RPMI8226 (cell line): ENCODE data around the gene AMBRA1.
A peak's percentile ranks its signal among the peaks of the same experiment; 100 is the strongest.

Source experiments
- DNase-seq: peaks from one replicate; pipeline ENCODE4 v3.0.0-alpha.2; 2015

The AMBRA1 gene

DNA sequence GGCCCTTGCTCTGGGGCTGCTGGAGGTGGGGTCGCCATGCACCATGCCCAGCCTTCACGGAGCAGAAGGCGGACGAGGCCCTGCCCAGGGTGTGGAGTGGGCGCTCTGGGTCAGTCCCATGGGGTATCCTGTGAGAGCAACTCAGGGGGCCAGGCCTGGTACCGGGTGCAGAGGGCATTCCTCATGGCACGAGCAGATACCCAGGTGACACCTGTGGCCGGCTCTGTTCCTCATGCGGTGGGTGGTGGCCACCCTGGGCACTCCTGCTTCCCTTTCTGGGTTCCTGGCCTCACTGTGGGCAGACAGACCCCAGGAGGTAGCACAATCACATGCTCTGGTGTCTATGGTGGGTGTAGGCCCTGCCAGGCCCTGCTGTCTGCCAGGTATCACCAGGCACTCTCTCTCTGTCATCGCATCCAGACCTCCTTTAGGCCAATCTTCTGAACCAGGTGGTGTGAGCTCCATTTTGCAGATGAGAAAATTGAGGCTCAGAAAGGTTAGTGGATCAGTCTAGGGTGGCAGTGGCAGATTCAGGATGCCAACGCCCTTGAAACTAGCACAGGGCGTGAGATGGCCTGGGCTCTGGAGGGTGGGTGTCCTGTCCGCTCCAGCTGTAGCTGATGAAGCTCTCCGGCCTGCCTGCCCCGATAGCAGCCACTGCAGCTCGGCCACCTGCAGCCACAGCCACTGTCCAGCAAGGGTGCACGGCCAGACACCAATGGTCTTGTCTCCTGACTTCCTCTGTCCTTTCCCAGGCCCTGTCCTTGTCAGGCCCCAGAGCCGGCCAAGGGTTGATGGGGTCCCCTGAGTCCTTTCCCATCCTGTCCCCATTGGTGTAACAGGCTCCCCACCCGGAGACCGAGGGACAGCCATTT lies 231.4 kb downstream of the AMBRA1 start:
- DNase-seq = no peak

DNA sequence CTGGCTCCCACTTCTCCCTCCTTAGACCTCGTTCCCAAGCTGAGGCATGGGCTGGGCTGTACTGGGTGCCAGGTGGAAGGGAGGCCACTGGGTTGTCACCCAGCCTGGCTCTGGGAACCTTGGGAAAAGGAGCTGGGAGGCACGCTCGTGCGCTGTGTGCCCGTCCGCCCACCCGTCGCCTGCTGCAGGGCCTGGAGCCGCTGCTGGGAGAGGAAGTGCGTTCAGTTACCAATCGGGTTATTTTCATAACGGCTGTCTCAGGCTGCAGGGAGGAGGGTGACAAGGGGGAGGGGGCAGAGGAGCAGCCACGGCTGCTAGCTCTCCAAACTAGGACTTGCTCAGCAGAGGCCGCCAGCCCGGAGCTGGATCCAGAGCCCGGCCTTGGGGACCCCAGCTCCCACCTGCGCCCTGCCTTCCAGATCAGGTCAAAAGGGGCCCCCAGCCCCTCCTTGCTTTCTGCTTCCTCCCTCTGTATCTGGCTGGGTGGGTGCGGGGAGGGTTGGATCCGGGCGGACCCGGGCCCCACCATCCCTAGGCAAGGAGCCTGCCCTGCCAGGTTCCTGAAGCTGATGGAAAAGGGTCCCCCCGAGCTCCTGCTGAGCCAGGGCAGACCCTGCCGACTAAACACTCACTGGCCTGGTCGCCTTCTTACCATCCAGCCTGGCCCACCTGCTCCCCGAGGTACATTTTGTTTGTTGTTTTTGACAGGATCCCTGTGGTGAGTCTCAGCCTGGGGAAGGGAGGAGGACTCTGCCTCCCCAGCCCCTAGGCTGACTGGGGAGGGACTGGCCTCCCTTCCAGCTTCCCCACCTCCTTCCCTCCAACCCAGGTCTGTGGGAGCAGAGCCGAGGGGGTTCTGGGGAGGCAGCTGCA lies 232.3 kb downstream of the AMBRA1 start:
- DNase-seq = no peak

DNA sequence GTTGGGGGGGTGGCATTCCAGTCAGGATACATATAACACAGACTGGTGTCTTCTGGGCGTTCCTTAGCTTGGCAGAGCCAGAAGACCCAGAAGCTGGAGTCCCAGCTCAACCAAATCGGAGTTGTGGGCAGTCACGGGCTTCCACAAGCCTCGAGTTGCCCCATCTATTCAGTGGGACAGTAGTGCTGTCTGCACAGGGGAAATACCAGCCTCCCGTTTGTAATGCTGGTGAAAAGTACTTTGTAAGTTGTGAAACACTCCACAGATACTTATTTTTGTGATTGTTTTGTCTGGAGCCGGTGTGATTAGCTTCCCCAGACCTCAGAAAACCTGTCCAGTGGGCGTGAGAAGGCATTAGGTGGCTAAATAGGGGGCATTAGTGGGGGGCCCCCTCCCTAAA lies 232.9 kb downstream of the AMBRA1 start:
- no peak for DNase-seq

DNA sequence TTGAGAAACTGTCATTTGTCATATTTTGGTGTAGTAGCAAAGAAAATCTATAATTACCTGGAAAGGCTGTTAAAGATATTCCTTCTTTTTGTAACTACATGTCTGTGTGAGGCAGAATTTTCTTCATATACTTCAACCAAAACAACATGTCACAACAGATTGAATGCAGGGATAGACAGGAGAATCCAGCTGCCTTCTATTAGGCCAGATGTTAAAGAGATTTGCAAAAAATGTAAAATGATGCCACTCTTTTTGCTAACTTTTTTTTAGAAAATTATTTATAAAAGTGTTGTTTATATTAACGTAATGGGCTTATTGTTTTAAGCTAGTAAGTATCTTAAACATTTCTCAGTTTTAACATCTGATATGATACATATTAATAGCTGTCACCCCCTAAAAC lies 233.9 kb downstream of the AMBRA1 start:
- DNase-seq = no peak

DNA sequence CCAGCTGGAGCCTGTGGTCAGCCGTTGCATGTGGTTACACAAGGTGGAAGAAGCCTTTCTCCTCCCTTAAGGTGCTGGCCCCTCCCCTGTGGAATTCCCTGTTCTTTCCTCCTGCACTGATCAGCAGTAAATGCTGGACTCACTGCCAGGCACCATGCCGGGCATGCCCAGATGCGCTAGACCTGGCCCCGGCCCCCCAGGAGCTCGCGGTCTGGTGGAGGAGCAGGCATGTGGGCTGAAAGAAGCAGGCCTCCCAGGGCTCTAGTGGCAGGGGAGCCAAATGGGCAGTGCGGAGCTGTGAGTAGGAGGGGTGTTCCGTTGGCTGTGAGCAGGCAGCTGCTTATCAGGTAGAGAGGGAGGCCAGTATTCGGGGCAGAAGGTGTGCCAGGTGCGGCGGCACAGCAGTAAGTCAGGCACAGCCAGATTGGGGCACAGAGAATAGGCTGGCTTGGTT lies 236.3 kb downstream of the AMBRA1 start:
- DNase-seq = no peak

DNA sequence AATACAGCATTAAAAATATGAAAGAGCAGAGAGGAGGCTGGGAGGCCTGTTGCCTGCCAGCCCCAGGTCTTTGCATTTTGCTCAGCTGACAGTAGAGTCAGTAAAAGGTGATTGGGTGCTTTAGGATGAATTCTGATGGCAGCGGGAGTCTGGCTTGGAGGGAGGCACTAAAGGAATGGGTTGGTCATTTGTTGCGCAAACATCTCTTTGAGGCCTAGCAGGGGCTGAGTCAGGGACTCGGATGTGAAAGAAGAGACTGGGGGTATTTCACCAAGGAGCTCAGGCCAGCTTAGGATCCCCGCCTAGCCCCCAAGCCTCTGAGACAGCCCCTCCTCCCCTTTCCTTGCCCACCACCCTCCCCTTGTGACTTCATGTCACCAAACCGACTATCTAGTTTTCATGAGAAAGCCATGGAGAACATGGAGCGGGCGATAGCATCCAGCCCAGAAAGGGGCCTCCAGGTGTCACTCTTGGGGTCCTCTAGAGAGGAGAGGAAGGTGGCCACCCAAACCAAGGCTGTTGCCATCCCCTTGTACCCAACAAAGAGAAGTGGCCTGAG lies 236.8 kb downstream of the AMBRA1 start:
- no peak for DNase-seq

DNA sequence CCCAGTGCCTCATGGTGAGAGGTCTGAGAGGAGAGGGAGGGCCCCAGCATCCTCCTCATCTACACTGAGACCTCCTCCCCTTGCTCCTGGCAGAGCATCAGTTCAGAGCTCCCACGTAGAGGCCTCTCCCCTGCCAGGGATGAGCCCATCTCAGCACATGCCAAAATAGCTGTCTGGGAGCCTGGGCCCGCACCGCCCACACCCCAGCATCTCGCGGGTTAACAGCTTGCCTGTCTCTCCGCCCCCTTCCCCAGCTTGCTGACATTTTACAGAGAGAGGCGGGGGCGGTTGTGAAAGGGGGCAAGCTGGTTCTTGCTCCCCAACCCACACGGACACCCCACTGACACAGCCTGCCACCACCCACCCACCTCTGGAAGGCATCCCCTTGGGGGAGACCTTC lies 240.1 kb downstream of the AMBRA1 start:
- no peak for DNase-seq

DNA sequence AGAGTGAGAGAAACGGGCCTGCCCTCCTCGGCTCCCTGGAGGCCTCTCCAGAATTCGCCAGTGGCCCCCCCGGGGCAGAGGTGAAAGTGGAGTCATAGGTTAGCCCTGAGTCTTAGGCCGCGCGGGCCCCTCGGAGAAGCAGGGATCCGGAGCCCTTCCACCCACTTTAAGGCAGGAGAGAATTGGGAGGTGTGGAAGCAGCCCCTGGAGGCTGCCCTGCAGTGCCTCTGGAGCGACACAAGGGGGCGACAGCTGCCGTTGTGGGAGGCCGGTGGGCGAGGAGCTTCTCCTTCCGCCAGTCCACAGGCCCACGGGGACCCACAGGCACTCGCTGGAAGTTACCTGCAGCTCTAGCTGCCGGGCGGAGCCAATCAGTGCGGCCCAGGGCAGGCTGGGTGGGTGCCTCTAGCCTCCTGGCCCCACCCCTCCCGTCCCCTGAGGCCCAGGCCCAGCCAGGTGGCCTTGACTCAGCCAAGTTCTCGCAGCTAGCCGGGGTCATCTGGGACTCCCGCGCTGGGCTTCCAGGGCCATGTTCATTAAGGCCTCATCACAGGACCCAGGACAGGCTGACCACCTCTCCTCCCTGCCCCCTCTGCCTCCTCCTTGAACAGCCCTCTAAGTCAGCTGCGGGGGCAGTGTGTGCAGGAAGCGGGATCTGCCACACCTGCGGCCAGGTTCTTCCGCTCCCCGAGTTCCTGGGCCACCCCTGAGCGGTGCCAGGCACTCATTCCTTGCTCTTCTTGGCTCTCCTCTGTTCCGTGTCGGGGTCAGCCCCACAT lies 241.6 kb downstream of the AMBRA1 start:
- DNase-seq = no peak

DNA sequence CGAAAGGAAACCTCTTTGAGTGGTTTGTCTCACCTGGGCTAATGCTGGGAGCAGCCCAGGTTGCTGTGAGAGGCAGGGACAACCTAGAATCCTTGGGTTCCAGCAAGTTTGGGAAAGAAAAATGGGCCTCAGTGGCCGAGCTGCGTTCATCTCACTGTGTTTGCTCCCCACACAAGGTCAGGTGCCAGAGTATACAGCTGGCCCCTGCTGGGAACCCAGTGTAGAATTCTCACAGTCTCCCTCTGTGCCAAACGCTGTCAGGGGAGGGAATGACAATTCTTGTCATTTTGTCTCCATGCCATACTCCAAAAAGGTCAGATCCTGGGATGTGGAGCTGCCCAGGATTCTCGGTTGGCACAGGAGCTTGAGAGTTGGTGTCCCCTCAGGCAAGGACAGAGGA lies 242.2 kb downstream of the AMBRA1 start:
- no peak for DNase-seq

DNA sequence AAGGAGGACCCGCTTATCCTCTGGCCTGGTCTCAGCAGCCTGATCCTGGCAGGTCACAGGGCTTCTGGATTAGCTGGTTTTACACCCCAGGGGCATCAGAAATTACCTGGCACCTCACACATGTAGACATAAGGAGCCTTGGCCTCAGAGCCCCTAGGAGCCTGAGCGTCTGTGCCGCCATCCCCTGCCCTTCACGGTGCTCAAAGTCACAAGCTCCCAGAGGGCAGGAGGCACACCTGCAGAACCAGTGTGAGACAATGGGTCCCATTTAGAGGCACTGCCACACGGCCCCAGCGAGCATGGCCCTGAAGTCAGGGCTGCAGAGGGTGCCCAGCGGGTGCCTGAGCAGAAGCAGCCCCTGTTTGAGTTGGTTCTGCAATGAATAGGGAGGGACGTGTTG lies 242.7 kb downstream of the AMBRA1 start:
- DNase-seq = no peak

DNA sequence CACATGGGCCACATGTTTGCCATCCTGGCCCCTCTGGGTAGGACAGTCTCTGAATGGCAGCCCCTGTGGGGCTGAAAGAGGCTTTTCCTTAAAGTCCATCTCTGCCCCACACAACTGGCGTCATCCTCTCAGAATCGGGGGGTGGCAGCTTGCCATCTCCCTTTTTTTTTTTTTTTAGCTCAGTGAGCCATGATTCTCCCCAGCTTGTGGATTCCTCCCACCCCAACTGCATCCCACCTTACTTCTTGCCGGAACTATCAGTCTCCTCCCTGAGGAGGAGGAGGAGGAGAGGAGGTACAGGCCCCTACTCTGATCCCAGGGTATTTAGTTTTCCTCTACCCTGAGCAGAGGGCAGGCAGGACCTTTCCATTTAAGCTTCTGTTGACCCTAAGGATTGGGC lies 243.1 kb downstream of the AMBRA1 start:
- DNase-seq = no peak

DNA sequence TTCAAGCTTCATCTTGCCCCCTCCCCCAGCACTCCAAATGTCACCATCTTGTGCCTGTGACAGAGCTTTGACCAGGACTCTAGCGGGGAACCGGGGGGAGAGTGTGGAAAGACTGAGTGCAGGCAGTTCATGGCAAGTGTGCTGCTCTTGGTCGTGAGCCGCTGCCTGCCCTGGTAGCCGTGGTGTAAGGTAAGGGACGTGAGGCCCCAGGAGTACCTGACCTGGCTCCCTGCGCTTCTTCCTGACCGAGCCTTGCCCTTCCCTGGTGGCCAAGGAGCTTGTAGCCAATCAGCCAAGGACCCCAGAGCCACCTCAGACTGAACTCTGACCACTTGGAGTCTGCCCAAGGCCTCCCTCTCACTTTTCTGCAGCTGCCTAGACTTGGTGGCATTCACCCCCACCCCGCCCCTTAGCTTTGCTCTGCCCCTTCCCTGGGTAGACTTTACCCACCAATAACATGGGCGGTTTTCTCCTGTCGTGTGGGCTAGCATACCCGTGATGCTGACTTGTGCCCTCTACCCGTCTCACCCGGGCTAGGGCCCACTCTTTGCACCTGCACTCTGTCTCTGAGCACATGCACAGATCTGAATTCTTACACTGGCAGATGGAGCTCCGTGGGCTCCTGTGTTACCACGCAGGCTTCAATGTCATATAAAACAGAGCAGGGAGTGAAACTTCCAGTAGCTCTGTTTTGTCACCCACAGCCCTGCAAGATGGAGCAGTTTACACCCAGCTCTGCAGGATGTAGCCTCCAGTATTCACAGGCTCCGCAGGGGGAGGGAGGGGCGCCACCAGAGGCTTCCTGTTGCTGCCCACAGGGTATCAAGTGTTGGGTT lies 245.0 kb downstream of the AMBRA1 start:
- no peak for DNase-seq

DNA sequence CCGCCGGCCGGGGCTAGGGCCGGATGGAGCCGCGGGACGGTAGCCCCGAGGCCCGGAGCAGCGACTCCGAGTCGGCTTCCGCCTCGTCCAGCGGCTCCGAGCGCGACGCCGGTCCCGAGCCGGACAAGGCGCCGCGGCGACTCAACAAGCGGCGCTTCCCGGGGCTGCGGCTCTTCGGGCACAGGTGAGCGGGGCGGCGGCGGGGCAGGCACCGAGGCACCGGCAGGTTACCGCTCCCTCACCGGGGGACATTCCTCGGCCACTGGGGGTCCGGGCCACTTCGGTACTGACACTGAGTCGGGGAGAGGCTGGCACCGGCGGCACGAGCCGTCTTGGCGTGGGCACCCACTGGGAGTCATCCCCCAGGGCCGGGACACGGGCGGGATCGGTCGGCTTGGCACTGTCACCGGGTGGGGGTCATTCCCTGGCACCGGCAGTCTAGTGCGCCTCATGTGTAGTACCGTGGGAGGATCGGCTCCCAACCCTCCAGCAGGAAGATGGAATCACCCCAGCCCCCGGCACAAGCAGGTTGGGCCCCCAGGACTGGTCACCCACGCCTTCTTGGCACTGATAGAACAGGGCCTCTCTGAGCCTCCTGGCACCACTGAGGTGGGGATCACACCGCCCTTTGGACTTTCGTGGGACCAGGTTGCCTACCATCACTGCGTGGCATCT lies 246.0 kb downstream of the AMBRA1 start:
- peak; percentile 8 for DNase-seq

DNA sequence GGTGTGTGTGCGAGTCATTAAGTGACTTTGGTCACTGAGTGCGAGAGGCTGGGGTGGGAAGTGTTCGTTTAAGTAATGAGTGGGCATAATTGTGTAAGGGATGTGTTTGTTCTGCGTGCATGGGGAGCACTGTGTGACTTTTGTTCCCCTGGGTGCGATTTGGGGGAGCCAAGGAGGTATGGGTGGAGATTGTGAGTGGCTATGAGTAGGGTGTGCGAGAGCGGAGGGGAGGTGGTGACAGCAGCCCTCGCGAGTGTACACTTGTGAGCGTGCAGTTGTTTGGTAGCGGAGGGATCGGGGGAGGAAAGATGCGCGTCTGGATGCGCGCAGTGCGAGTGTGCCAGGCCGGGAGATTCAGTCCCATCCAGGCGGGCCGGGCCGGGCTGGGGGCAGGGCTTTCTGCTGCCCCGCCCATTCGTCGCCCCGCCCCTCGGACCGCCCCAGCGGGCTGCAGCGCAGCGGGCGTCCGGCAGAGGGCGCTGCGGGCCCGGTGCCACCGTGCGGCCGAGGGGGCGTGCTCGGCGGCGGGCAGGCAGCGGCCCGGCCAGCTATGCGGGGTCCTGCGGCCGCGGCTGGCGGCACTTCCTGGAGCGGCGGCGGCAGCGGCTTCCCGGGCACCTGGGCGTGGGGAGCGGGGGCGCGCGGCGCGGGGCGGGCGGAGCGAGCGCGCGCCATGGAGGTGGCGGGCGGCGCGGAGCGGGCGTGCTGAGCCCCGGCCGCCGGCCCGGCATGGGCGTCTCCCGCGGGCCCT lies 246.8 kb downstream of the AMBRA1 start, which contains the start of gene DGKZ:
DGKZ (plus strand) TSS at position 578 of the 751 bp plus-strand sequence. CDS start 197 bp downstream, outside the sequence.
- DNase-seq = peak; percentile 84
